Measurements from ENCODE around the gene CPSF6.
"Not testable (repeated sequence)": the region's sequence is repeated elsewhere in the genome, so short reads cannot be mapped to it uniquely, and the experiment has no call there.

DNA sequence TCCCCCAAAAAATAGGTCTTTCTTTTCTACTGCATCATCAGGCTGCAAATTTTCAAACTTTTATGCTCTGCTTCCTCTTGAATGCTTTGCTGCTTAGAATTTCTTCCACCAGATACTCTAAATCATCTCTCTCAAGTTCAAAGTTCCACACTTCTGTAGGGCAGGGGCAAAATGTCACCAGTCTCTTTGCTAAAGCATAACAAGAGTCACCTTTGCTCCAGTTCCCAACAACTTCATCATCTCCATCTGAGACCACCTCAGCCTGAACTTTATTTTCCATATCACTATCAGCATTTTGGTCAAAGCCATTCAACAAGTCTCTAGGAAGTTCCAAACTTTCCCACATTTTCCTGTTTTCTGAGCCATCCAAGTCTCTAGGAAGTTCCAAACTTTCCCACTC, 77.4 kb downstream of the CPSF6 start:
- not testable (repeated sequence) for TF ChIP-seq EZH2phosphoT487 (IDR thresholded peaks at IDR 0.05; ENCODE audit: borderline replicate concordance, low read length); EZH2 (IDR thresholded peaks at IDR 0.05; ENCODE audit: low read length, unreplicated experiment)
- TF ChIP-seq, protein P1, sequence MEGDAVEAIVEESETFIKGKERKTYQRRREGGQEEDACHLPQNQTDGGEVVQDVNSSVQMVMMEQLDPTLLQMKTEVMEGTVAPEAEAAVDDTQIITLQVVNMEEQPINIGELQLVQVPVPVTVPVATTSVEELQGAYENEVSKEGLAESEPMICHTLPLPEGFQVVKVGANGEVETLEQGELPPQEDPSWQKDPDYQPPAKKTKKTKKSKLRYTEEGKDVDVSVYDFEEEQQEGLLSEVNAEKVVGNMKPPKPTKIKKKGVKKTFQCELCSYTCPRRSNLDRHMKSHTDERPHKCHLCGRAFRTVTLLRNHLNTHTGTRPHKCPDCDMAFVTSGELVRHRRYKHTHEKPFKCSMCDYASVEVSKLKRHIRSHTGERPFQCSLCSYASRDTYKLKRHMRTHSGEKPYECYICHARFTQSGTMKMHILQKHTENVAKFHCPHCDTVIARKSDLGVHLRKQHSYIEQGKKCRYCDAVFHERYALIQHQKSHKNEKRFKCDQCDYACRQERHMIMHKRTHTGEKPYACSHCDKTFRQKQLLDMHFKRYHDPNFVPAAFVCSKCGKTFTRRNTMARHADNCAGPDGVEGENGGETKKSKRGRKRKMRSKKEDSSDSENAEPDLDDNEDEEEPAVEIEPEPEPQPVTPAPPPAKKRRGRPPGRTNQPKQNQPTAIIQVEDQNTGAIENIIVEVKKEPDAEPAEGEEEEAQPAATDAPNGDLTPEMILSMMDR (conservative IDR thresholded peaks at IDR 0.05; ENCODE audit: low read depth, low read length) = not testable (repeated sequence)

All from PC-3 (cell line).